ENCODE data around the gene ACOXL.

DNA sequence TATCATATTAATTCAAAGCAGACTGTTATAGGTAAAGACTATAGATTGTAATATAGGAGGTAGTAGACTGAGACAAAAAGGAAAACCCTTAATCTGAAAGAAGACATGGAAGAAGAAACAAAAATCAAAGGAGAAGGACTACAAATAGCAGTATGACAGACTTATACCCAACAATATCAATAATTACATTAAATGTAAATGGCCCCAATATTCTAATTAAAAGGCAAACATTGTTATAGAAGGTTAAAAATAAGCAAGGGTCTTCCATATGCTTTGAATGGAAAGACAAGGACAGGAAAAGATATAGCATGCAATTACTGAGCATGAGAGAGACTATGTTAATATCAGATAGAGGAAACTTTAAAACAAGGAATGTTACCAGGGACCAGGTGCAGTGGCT is 278.8 kb downstream of the ACOXL start:
- TF ChIP-seq, protein P1, sequence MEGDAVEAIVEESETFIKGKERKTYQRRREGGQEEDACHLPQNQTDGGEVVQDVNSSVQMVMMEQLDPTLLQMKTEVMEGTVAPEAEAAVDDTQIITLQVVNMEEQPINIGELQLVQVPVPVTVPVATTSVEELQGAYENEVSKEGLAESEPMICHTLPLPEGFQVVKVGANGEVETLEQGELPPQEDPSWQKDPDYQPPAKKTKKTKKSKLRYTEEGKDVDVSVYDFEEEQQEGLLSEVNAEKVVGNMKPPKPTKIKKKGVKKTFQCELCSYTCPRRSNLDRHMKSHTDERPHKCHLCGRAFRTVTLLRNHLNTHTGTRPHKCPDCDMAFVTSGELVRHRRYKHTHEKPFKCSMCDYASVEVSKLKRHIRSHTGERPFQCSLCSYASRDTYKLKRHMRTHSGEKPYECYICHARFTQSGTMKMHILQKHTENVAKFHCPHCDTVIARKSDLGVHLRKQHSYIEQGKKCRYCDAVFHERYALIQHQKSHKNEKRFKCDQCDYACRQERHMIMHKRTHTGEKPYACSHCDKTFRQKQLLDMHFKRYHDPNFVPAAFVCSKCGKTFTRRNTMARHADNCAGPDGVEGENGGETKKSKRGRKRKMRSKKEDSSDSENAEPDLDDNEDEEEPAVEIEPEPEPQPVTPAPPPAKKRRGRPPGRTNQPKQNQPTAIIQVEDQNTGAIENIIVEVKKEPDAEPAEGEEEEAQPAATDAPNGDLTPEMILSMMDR (IDR thresholded peaks at IDR 0.05), result no peak
- TF ChIP-seq POLR2A (IDR thresholded peaks at IDR 0.05), result no peak
